Lower leg skin (tissue), 3 donors: Measurements from ENCODE around the gene NCKAP5.

Source experiments
- CTCF ChIP-seq, 3 donors: fragments of 450-650 bp; IDR thresholded peaks; one replicate each; pipeline ENCODE4 v1.5.1; 2016; ENCODE audit warnings: antibody characterized with exemption in 3 of 3, mild to moderate bottlenecking in 3 of 3, moderate library complexity in 2 of 3
- POLR2A ChIP-seq, 2 donors: fragments of 450-650 bp; IDR thresholded peaks; one replicate each; pipeline ENCODE4 v1.6.1; 2016 to 2017; ENCODE audit warnings: antibody characterized with exemption in 2 of 2, mild to moderate bottlenecking in 1 of 2, moderate library complexity in 1 of 2

GRCh38 chr2:133248264-133248663 lies 320.0 kb downstream of the NCKAP5 start:
- no peak for TF ChIP-seq CTCF (IDR thresholded peaks at IDR 0.05)
- TF ChIP-seq POLR2A (IDR thresholded peaks at IDR 0.05), result no peak
